Measurements from ENCODE around the gene KLHDC7B. TPM values are rescaled to one million over a fixed set of nuclear protein-coding genes. Genes with fewer than 3 reads are reported as not detected.

The KLHDC7B gene
- total and polyA plus RNA-seq, 10 of the 15 experiments (the other 5 are each of a cell fraction or from before 2014, with no cell fraction given) = 0.05 to 2.2 (median 0.93) TPM; not detected in 2

DNA sequence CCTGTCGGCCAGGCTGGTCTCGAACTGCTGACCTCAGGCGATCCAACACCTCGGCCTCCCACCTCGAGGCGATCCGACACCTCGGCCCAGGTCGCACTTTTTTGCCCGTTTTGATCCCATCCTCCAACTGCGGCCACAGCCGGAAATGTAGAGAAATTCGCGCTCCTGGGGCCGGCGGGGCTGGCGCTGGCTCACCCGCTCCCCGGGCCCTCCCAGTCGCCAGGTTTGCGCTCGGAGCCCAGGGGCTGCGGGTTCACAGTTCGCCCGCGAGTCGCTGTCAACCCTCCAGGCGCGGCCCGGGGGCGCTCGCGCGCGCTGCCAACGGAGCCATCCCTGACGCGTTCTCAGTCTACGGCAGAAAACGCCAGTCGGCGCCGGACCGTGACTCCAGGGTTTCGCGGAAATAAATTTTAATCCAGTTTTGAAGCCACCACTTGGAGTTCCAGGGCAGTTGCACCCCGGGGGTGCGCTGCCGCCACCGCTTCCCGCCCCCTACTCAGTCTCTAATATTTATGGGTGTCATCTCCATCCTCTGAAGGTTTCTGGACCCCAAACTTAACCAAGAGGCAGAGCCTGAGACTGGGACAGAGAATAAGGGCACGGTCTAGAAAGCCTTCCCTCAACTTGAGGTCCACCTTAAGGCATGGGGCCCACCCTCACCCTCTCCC is 1.5 kb upstream of the KLHDC7B start (continued):
- TF ChIP-seq PAX8 (IDR thresholded peaks at IDR 0.05) = no peak
- TF ChIP-seq HDAC2 (IDR thresholded peaks at IDR 0.05) = no peak
- TF ChIP-seq ZNF24 (IDR thresholded peaks at IDR 0.05) = no peak; the same call in 1 of the 2 replicates
- TF ChIP-seq NR2F1 (conservative IDR thresholded peaks at IDR 0.05) = peak; percentile 76
- TF ChIP-seq ZNF622 (IDR thresholded peaks at IDR 0.05) = no peak
- TF ChIP-seq LARP7 (IDR thresholded peaks at IDR 0.05) = 0 out of 2 replicates have a peak, but pooled peaks have one; percentile 57
- no peak for TF ChIP-seq ZNF274 (IDR thresholded peaks at IDR 0.05; ENCODE audit: insufficient read depth, insufficient read length)
- TF ChIP-seq ZNF384 (IDR thresholded peaks at IDR 0.05; ENCODE audit: borderline replicate concordance, low read depth, low read length) = no peak
- TF ChIP-seq CBFB (IDR thresholded peaks at IDR 0.05; ENCODE audit: low read depth) = no peak
- TF ChIP-seq, protein P1, sequence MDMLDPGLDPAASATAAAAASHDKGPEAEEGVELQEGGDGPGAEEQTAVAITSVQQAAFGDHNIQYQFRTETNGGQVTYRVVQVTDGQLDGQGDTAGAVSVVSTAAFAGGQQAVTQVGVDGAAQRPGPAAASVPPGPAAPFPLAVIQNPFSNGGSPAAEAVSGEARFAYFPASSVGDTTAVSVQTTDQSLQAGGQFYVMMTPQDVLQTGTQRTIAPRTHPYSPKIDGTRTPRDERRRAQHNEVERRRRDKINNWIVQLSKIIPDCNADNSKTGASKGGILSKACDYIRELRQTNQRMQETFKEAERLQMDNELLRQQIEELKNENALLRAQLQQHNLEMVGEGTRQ (IDR thresholded peaks at IDR 0.05; ENCODE audit: borderline replicate concordance, low read depth, low read length) = no peak
- 0 out of 2 replicates have a peak, but pooled peaks have one; percentile 9 for TF ChIP-seq RCOR1 (conservative IDR thresholded peaks at IDR 0.05; ENCODE audit: low read depth, low read length)
- TF ChIP-seq, protein P2, sequence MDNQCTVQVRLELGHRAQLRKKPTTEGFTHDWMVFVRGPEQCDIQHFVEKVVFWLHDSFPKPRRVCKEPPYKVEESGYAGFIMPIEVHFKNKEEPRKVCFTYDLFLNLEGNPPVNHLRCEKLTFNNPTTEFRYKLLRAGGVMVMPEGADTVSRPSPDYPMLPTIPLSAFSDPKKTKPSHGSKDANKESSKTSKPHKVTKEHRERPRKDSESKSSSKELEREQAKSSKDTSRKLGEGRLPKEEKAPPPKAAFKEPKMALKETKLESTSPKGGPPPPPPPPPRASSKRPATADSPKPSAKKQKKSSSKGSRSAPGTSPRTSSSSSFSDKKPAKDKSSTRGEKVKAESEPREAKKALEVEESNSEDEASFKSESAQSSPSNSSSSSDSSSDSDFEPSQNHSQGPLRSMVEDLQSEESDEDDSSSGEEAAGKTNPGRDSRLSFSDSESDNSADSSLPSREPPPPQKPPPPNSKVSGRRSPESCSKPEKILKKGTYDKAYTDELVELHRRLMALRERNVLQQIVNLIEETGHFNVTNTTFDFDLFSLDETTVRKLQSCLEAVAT (IDR thresholded peaks at IDR 0.05) = no peak
- TF ChIP-seq RELA (IDR thresholded peaks at IDR 0.05; ENCODE audit: borderline replicate concordance, partially characterized antibody) = no peak
- no peak for TF ChIP-seq MYB (IDR thresholded peaks at IDR 0.05; ENCODE audit: borderline replicate concordance, low read depth, low read length)
- TF ChIP-seq, protein P3, sequence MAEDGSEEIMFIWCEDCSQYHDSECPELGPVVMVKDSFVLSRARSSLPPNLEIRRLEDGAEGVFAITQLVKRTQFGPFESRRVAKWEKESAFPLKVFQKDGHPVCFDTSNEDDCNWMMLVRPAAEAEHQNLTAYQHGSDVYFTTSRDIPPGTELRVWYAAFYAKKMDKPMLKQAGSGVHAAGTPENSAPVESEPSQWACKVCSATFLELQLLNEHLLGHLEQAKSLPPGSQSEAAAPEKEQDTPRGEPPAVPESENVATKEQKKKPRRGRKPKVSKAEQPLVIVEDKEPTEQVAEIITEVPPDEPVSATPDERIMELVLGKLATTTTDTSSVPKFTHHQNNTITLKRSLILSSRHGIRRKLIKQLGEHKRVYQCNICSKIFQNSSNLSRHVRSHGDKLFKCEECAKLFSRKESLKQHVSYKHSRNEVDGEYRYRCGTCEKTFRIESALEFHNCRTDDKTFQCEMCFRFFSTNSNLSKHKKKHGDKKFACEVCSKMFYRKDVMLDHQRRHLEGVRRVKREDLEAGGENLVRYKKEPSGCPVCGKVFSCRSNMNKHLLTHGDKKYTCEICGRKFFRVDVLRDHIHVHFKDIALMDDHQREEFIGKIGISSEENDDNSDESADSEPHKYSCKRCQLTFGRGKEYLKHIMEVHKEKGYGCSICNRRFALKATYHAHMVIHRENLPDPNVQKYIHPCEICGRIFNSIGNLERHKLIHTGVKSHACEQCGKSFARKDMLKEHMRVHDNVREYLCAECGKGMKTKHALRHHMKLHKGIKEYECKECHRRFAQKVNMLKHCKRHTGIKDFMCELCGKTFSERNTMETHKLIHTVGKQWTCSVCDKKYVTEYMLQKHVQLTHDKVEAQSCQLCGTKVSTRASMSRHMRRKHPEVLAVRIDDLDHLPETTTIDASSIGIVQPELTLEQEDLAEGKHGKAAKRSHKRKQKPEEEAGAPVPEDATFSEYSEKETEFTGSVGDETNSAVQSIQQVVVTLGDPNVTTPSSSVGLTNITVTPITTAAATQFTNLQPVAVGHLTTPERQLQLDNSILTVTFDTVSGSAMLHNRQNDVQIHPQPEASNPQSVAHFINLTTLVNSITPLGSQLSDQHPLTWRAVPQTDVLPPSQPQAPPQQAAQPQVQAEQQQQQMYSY (CRISPR knock-in tag; IDR thresholded peaks at IDR 0.05) = no peak
- TF ChIP-seq NFXL1 (IDR thresholded peaks at IDR 0.05; ENCODE audit: borderline replicate concordance) = no peak
- no peak for TF ChIP-seq SUZ12 (IDR thresholded peaks at IDR 0.05; ENCODE audit: unreplicated experiment)
- TF ChIP-seq, protein P4, sequence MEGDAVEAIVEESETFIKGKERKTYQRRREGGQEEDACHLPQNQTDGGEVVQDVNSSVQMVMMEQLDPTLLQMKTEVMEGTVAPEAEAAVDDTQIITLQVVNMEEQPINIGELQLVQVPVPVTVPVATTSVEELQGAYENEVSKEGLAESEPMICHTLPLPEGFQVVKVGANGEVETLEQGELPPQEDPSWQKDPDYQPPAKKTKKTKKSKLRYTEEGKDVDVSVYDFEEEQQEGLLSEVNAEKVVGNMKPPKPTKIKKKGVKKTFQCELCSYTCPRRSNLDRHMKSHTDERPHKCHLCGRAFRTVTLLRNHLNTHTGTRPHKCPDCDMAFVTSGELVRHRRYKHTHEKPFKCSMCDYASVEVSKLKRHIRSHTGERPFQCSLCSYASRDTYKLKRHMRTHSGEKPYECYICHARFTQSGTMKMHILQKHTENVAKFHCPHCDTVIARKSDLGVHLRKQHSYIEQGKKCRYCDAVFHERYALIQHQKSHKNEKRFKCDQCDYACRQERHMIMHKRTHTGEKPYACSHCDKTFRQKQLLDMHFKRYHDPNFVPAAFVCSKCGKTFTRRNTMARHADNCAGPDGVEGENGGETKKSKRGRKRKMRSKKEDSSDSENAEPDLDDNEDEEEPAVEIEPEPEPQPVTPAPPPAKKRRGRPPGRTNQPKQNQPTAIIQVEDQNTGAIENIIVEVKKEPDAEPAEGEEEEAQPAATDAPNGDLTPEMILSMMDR (IDR thresholded peaks at IDR 0.05 in 2 of 3, conservative IDR thresholded peaks at IDR 0.05 in 1 of 3; ENCODE audit: control insufficient read depth in 2 of 3, extremely low read depth in 1 of 3, insufficient read depth in 1 of 3, low read depth in 3 of 3, low read length in 3 of 3) = peak; percentile 62 to 76 (median 72)
- peak; percentile 86 for TF ChIP-seq IKZF1 (conservative IDR thresholded peaks at IDR 0.05)
- TF ChIP-seq ETV6 (conservative IDR thresholded peaks at IDR 0.05 in 1 of 2, IDR thresholded peaks at IDR 0.05 in 1 of 2; ENCODE audit: borderline replicate concordance in 1 of 2, low read depth in 1 of 2) = no peak
- TF ChIP-seq ZZZ3 (IDR thresholded peaks at IDR 0.05; ENCODE audit: control insufficient read depth, insufficient read length, low read depth) = no peak

Measured in GM12878 (cell line).